HL-60/S4 treated with retinoic acid at 250 ng/mL for 4 days and 3 days (cell line): ENCODE measurements around the gene SHISA9.

ENCODE experiments used
- in situ Hi-C: fragments of 300-500 bp; cut with MboI; formaldehyde crosslinking; loops from 2 replicates; pipeline ENCODE4 v1.7.0; 2022; ENCODE audit warnings: low sequenced_read_pairs

The SHISA9 gene

GRCh38 chr16:13108126-13108525 lies 206.7 kb downstream of the SHISA9 start:
- in situ Hi-C loops = no loop called here

GRCh38 chr16:13109171-13109570 lies 207.8 kb downstream of the SHISA9 start:
- in situ Hi-C loops = no loop called here

DNA sequence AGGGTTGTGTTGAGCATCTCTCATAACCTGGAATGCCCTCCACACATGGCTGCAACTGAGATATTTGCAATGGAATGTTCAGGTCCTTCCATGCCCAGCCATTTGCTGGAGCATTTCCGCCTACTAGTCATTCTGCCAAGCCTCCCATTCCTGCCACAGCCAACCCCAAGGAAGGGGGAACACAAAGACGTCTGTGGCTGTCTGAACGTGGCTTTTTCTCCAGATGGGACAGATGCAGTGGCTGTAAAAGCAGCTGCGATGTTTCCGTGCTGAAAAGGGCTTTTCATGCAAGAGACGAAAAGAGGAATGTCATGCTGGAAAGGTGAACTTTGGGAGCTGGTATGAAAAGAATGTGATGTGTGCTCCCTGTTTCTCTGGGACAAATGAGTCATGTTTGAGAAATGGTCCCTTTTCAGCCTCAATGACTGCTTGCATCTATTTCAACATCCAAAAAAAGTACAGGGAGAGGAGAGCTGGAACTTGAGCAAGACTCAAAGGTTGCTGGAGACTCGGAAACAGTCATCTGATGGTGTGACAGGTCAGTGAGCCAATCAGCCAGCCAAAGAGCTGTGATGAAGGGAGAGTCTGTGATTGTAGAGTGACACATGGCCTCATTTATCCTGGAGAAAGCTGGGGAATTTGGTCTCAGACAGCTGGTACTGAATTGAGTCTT lies 208.9 kb downstream of the SHISA9 start:
- in situ Hi-C loops = no loop called here

DNA sequence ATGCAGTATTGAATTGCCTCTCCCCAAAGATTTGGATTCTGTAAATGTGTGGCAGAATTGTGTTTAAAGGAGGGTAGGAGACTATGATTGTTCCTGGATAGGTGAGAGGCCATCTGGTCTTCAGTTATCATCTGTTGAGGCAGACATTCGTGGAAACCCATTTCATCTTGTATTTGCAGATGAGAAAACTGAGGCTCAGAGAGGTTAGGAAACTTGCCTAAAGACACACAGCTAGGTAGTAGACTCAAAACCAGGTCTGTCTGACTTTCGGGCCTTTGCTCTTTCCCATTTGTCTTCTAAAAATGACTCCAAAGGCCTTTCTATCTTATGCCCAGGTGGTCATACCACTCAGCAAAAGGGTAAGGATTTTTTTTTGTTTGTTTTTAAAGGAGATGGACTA lies 210.3 kb downstream of the SHISA9 start:
- in situ Hi-C loops = no loop called here

- in situ Hi-C loops = no loop called here
Observed at GRCh38 chr16:13113741-13114140, 212.3 kb downstream of the SHISA9 start.

- in situ Hi-C loops = no loop called here
Observed at GRCh38 chr16:13118091-13118490, 216.7 kb downstream of the SHISA9 start.

GRCh38 chr16:13120091-13120490 lies 218.7 kb downstream of the SHISA9 start:
- in situ Hi-C loops = no loop called here

GRCh38 chr16:13120557-13120956 lies 219.2 kb downstream of the SHISA9 start:
- in situ Hi-C loops = no loop called here

- in situ Hi-C loops = no loop called here
Observed at GRCh38 chr16:13123991-13124390, 222.6 kb downstream of the SHISA9 start.

DNA sequence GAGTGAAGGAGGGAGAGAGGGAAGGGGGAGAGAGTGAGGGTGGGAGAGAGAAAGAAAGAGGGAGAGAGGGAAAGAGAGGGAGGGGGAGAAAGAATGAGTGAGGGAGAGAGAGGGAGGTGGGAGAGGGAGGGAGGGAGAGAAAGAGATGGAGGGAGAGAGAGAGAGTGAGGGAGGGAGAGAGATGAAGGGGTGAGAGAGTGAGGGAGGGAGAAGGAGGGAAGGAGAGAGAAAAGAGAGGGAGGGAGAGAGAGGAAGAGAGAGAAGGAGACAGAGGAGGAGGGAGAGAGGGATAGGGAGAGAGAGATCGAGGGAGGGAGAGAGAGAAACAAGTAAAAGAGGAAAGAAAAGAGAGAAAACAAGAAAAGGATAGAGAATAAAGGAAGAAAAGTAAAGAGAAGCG lies 225.7 kb downstream of the SHISA9 start:
- in situ Hi-C loops = no loop called here

DNA sequence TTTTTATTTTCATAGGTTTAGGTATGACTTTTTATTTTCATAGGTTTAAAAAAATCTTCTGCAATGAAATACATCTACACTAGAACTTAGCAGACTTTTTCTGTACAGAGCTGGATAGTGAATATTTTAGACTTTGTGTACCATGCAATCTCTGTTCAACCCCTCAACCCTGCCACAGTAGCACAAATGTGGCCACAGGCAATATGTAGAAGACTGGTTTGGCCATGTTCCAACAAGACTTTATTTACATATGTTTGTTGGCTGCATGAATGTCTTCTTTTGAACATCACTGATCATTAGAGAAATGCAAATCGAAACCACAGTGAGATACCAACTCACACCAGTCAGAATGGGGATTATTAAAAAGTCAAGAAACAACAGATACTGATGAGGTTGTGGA lies 229.2 kb downstream of the SHISA9 start:
- in situ Hi-C loops = no loop called here

- in situ Hi-C loops = no loop called here
Observed at GRCh38 chr16:13134836-13135235, 233.4 kb downstream of the SHISA9 start.

DNA sequence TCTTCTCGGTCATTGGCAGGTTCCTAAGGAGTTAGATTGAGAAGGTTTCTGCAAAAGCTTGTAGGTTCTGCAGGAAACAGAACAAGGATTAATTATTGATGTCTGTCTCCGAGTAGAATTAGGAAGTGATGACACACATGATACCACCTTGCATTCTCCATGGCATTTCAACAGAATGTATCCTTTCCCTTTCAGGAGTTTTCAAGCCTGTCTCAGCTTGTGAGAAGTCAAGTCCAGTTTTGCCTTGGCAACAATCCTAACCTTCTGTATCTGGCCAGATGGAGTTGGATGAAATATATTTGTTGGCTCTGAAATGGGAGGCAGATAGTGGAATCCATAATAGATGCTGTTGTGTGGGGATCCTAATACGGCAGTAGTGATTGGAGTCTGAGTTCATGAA lies 235.5 kb downstream of the SHISA9 start:
- in situ Hi-C loops = no loop called here

DNA sequence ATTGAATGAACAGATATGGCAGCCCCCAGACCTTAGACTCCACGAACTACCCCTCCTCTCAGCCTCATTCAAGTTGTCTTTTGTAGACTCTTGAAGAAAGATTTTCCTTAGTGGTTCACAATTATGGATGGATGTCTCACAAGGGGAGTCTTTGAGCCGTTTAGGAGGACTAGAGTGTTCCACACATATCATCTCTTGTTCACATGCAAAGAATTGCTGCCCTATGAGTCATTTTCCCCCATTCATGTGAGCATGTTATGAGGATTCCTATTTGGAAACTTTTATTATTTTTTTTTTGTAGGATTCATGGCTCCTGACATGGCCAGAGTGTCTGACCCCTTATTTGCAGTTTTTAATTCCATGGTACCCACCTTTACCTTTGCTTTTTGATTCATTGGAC lies 237.1 kb downstream of the SHISA9 start:
- in situ Hi-C loops = no loop called here

DNA sequence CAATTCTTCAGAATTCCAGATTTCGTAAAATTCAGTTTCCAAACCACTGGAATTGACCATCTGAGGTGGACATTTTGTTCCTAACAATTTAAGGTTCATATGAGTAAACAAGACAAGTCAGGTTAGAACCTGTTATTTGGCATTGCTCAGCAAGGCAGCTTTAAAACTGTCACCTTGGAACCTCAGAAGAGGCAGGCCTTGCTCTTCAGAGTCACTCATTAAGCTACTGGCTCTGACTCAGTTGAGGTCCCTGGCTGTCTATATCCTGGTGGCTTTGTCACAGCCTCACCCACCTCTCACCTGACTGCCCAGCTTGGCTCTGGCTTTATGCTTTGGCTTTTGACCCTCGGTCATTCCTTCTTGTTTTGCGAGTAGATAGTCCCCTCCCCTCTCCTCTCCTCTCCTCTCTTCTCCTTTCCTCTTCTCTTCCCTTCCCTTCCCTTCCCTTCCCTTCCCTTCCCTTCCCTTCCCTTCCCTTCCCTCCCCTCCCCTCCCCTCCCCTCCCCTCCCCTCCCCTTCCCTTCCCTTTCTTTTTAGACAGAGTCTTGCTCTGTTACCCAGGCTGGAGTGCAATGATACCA lies 238.4 kb downstream of the SHISA9 start:
- in situ Hi-C loops = no loop called here

- in situ Hi-C loops = no loop called here
Observed at GRCh38 chr16:13143551-13143950, 242.2 kb downstream of the SHISA9 start.

DNA sequence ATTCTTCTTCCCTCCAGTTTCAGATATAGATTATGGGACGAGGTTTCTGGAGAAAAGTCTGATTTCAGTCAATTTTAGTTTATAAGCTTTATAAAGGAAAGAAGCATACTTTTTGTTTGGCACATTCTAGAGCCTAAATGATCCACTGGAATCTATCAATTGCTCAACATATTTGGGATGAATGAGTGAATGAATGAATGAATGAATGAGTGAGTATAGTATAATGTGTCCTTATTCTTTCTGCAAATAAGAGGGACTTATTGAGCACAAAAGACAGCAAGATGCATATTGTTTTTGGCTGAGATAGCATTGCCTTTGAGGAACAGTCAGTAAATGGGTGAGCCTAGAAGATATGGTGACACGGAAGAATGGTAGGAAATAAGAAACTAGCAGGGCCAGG lies 245.4 kb downstream of the SHISA9 start:
- in situ Hi-C loops = no loop called here

DNA sequence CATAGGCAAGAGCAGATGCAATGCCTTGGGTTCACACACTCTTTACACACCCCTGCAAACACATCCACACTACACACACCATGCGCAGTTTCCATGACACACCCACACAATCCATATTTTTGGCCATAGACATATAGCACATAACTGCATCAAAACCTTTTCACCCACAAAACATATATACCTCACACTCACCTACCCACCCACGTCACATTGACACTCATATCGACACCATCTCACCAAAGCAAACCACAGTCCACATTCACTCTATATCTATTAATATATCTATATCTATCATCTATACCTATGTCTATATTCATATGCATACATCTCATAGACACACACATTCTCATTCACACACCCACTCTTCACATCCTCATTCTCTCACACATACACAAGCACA lies 246.9 kb downstream of the SHISA9 start:
- in situ Hi-C loops = no loop called here

DNA sequence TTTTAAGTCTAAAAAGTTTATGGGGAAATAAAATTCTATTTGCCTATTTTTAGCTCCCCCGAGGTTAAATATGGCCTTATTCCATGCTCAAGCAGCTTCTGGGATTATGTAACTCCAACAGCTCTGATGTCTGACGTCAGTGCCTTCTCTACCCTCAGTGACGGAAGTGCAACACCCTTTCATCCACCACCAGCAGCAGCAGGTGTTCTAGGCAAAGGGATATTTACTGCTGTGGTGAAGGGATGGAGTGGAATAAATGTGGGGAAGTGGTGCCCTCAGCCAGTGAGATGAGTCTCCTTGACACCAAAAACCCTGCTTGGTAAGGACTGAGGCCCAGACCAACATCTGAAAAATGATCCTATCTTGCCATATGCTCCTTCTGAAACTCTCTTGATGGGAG lies 247.4 kb downstream of the SHISA9 start:
- in situ Hi-C loops = no loop called here

DNA sequence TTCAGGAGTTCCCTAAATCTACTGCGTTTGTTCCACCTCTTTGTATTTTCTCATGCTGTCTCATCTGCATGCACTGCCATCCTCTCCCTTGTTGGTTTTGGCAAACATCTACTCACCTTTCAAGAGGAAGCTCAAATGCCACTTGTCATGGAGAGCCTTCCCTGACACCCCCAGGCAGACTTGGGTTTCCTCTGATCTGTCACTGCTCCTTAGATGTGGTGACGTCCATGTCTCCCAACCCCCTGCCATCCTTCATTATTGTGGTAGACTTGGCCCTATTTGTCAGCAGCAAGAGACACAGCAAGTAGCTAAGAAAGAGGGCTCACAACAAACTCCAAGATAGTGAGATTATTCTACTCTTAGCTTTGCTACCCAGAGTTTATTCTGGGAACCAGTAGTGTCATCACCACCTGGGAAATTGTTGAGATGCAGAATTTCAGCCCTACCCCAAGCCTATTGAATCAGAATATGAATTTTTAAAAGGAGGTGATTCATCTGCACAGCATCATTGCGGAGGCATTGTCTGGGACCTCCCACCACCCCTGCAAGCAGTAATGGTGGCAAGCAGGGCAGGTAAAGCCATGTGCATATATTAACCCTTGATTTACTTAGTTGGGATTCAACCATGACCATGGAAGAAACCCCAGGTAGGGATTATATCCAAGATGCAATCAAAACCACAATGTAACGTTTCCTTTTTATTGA lies 248.9 kb downstream of the SHISA9 start:
- in situ Hi-C loops = no loop called here

DNA sequence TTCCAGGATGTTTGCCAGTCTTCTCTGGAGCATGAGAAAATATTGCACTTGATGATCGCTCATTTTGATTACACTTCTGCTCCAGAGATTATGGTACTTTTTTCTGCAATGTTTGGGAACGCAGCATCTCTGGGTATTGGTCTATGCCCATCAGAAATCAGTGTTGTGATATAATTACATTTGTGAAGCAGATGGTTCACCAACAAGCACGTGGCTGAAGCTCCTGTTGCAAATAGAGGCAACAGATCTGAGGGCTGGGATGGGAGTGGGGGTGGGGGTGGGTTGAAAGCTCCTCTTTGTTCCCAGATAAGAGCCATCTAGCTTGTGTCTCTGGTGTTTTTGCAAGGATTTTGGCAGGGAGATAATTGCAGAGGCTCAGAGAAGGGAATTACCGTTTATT lies 252.3 kb downstream of the SHISA9 start:
- in situ Hi-C loops = no loop called here

GRCh38 chr16:13154799-13155198 lies 253.4 kb downstream of the SHISA9 start:
- in situ Hi-C loops = no loop called here
